HG02840 (cell line): ENCODE measurements around the gene SERPINI1.
A peak's percentile ranks its signal among the peaks of the same experiment; 100 is the strongest.

Source experiments
- ATAC-seq: cut with Tn5 transposase; IDR thresholded peaks from one replicate; pipeline ENCODE4 v1.9.1; 2021; ENCODE audit warnings: mild to moderate bottlenecking, moderate library complexity, moderate number of reproducible peaks; ENCODE audit not compliant: unreplicated experiment, low FRiP score

The SERPINI1 gene, protein sequence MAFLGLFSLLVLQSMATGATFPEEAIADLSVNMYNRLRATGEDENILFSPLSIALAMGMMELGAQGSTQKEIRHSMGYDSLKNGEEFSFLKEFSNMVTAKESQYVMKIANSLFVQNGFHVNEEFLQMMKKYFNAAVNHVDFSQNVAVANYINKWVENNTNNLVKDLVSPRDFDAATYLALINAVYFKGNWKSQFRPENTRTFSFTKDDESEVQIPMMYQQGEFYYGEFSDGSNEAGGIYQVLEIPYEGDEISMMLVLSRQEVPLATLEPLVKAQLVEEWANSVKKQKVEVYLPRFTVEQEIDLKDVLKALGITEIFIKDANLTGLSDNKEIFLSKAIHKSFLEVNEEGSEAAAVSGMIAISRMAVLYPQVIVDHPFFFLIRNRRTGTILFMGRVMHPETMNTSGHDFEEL

GRCh38 chr3:167735233-167736138 is at the start of gene SERPINI1:
Gene SERPINI1, plus strand, starts transcription at chr3:167735721. Its CDS starts 53,408 bp downstream, at chr3:167789129.
- peak; percentile 64 for ATAC-seq

- ATAC-seq = peak; percentile 100
Measured at GRCh38 chr3:167691366-167691765, 44.2 kb upstream of the SERPINI1 start.

DNA sequence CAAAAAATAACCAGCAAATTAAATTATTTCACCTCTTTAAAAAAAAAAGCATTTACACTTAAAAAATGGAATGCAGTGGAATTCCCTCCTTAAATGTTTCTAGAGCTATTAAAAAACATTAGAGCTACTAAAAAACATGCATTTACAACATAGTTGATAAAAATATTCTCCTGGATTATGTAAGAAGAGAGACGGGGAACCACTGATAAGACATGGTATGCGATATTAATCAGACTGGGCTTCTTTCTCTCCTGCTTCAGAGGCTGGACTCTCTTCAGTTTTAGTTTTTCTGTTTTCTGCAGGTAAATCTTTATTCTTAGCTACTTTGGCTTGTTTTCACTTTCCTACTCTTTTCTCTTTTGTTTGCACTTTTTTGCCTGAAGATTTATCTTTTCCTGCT is 41.4 kb upstream of the SERPINI1 start:
- no peak for ATAC-seq

GRCh38 chr3:167700046-167700445 is 35.5 kb upstream of the SERPINI1 start:
- ATAC-seq = no peak

DNA sequence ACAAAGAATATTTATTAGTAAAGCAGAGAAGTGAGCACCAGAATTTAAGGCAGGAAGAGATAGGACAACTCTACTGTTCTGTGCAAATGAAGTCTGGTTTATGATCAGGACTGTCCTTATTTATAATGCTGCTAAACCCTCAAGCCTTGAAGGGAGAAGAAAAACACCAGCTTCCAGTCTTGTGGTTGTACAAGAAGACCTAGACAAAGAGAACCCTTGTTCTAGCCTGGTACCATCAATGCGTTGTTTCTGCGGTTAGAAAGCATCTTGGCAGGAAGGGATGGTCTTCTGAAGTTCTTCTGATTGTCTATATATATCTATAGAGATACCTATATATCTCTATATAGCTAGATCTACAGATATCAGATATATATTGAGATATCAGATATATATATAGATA is 34.6 kb upstream of the SERPINI1 start:
- no peak for ATAC-seq

DNA sequence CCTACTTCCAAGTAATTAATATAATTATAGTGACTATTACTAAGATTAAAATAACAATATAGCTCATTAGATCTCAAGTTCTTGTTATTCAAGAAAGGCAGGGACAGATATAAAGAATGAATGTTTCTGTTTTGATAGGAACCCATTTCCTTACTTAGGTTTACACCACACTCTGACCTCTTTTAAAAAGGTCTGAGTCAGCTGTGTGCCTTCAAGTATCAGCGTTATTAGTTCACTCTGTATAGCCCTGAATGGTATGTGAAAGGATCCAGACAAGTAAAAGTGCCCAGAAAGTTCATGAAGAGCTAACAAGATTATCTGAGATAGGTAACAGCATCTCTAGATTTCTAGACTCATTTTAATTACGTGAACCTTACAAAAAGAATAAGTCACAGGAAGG is 29.7 kb upstream of the SERPINI1 start:
- no peak for ATAC-seq

- no peak for ATAC-seq
Measured at GRCh38 chr3:167709690-167710089, 25.8 kb upstream of the SERPINI1 start.

DNA sequence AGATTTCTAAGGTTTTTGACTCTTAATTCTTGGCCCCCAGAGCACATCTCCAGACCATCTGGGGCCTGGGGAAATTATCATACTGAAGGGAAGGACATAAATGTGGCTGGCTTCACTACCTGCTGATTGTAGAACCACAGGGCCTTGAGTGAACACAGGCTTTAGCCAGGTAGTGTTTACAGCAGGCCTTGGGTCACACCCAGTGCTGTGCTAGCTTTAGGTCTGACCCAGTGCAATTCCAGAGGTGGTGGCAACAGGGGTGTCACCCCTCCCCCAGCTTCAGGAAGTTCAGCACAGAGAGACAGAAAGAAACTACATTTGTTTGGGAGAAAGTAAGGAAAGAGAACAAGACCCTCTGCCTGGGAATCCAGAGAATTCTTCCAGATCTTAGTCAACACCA is 25.0 kb upstream of the SERPINI1 start:
- no peak for ATAC-seq

DNA sequence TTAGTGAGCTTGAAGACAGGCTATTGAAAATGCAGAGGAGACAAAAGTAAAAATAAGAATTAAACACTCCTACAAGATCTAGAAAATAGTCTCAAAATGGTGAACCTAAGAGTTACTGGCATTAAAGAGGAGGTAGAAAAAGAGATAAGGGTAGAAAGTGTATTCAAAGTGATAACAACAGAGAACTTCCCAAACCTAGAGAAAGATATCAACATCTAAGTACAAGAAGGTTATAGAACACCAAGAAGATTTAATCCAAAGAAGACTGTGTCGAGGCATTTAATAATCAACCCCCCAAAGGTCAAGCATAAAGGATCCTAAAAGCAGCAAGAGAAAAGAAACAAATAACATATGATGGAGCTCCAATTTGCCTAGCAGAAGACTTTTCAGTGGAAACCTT is 24.1 kb upstream of the SERPINI1 start:
- no peak for ATAC-seq

DNA sequence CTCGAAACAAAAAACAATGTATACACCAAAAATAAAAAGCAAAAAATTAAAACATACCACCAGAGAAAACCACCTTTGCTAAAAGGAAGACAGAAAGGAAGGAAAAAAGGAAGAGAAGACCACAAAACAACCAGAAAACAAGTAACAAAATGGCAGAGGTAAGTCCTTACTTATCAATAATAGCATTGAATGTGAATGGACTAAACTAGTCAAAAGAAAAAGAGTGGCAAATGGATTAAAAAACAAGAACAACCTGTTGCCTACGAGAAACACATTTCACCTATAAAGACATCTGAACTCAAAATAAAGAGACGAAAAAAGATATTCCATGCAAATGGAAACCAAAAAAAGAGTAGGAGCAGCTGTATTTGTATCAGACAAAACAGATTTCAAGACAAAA is 23.1 kb upstream of the SERPINI1 start:
- ATAC-seq = no peak

GRCh38 chr3:167714871-167715270 is 20.6 kb upstream of the SERPINI1 start:
- ATAC-seq = no peak

GRCh38 chr3:167716920-167717319 is 18.6 kb upstream of the SERPINI1 start:
- ATAC-seq = no peak

- ATAC-seq = no peak
Measured at GRCh38 chr3:167718582-167718981, 16.9 kb upstream of the SERPINI1 start.

- ATAC-seq = no peak
Measured at GRCh38 chr3:167723025-167723512, 12.5 kb upstream of the SERPINI1 start.

DNA sequence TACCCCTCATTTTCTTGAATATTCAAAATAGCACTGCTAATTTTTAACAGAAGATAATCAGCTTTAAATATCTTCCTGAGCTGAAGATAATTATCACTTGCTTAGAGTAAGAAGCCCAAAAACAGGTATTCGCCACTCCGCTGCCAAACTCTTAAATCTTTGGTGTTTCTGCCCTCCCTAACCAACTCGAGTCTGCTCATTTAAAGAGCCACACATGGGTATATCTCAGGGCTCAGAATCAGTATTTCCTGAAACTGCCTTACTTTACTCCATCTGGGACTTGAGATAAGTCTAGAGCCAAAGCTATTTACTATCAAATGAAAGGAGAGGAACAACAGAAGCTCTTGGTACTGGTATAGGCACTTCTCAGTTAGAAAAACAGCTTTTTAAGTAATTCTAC is 11.6 kb upstream of the SERPINI1 start:
- ATAC-seq = no peak

DNA sequence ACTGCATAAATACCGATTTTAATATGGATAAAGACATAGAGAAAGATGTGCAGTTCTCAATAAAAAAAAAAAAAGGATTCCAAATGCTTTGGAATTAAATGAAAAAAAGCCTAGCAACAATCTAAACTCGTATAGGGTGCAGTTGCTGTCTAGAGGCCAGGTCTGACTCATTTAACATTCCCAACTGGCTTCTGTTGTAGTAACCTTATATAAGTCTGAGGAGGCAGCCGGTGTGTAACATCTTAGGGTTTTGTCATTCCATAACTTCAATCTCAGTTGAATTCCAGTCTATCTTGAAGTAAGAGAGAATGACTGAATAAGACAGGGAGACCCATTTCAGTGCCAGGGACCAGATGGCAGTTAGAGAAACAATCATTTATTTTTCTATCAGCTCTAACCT is 7.3 kb upstream of the SERPINI1 start:
- no peak for ATAC-seq

DNA sequence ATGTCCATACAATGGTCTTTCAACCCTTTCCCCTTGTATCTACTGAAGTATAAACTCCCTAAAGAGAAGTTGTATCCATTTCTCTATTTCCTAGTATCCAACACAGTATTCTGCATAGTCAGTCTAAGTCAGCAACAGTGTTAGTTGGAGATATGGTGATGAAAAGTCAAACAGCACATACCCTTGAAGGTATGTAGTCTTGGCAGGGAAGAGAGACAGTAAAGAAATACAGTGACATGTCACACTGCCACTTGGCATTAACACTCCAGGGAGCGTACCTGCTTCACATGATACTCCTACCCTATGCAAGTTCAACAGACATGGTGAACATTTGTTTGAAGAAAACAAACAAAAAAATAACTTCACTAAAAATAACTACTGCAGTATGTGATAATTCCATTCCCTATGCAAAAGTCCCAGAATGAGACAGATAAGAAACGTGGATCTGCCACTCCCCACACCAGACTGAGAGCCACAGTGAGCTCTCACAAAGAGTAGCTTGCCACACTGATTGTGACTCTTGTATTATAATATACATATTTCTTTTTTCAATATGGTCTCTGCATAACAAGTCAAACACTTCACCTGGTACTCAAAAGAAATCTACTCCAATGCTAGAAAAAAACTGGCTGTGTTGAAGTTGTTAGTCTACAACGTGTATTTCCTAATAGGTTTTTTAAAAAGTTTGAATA is 6.7 kb upstream of the SERPINI1 start:
- no peak for ATAC-seq

DNA sequence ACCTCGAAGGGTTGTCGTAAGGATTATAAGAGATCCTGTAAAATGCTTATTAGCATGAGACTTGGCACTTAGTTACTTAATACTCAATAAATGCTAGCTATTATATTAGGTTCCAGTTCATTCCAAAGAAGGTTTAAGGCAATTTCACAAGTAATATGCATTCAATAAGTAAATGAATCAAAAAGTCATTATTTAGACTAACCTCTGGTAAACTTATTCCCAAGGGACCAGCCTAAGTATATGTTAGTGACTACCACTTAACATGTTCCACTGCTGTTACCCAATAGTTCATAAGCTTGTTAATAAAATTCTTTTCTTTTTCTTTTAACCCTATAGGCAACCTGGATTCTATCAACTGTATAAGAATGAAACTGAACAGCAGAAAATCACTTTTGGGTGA is 5.9 kb upstream of the SERPINI1 start:
- ATAC-seq = no peak

DNA sequence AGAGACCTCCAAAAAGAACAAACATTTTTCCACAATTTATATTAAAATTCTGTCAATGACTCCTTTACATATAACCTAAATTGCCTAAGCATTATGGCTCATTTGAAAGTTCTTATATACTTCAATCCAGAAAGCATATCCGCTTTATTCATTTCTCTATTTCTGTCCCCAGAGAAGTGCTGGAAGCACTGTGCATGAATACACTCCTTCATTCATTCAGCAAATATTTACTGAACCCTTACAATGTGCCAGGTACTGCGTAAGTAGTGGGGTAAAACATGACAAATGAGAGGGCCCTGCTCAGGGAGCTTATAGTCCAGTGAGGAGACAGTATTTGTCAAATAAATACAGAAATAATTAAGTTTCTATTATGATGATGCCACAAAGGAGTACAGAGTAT is 4.1 kb upstream of the SERPINI1 start:
- no peak for ATAC-seq

- ATAC-seq = no peak
Measured at GRCh38 chr3:167732313-167733065, 3.0 kb upstream of the SERPINI1 start.
